GM21423 (cell line): Measurements from ENCODE around the gene THBS2.
"Not testable (repeated sequence)": the region's sequence is repeated elsewhere in the genome, so short reads cannot be mapped to it uniquely, and the experiment has no call there.

Experiments used
- ATAC-seq: cut with Tn5 transposase; IDR thresholded peaks from one replicate; pipeline ENCODE4 v1.9.1; 2021; ENCODE audit warnings: mild to moderate bottlenecking, moderate library complexity; ENCODE audit not compliant: unreplicated experiment

Gene THBS2

GRCh38 chr6:169186496-169187169 lies 67.0 kb downstream of the THBS2 start:
- ATAC-seq, result no peak

GRCh38 chr6:169185692-169186485 lies 67.8 kb downstream of the THBS2 start:
- ATAC-seq, result no peak

GRCh38 chr6:169185011-169185521 lies 68.6 kb downstream of the THBS2 start:
- ATAC-seq, result no peak

GRCh38 chr6:169184419-169184818 lies 69.2 kb downstream of the THBS2 start:
- ATAC-seq, result no peak

GRCh38 chr6:169183233-169183632 lies 70.4 kb downstream of the THBS2 start:
- ATAC-seq, result no peak

- ATAC-seq, result not testable (repeated sequence)
These were observed 73.8 kb downstream of the THBS2 start for GRCh38 chr6:169179831-169180230.

- ATAC-seq, result no peak
These were observed 76.0 kb downstream of the THBS2 start for GRCh38 chr6:169177516-169178166.

GRCh38 chr6:169176361-169176991 lies 77.2 kb downstream of the THBS2 start:
- ATAC-seq, result no peak

- no peak for ATAC-seq
These were observed 78.2 kb downstream of the THBS2 start for GRCh38 chr6:169175360-169175887.

GRCh38 chr6:169174516-169175359 lies 78.9 kb downstream of the THBS2 start:
- no peak for ATAC-seq

GRCh38 chr6:169173532-169174268 lies 79.9 kb downstream of the THBS2 start:
- ATAC-seq, result no peak

GRCh38 chr6:169172946-169173345 lies 80.7 kb downstream of the THBS2 start:
- no peak for ATAC-seq

- no peak for ATAC-seq
These were observed 81.2 kb downstream of the THBS2 start for GRCh38 chr6:169172456-169172855.

- ATAC-seq, result no peak
These were observed 81.7 kb downstream of the THBS2 start for GRCh38 chr6:169171951-169172350.

GRCh38 chr6:169171016-169171415 lies 82.6 kb downstream of the THBS2 start:
- no peak for ATAC-seq

GRCh38 chr6:169170583-169170955 lies 83.1 kb downstream of the THBS2 start:
- ATAC-seq, result no peak

GRCh38 chr6:169169941-169170582 lies 83.6 kb downstream of the THBS2 start:
- no peak for ATAC-seq

- no peak for ATAC-seq
These were observed 84.3 kb downstream of the THBS2 start for GRCh38 chr6:169169375-169169774.

- no peak for ATAC-seq
These were observed 84.9 kb downstream of the THBS2 start for GRCh38 chr6:169168706-169169105.
